HepG2 (cell line): Measurements from ENCODE around the gene IFIT2. TPM values are rescaled to one million over a fixed set of nuclear protein-coding genes. Genes with fewer than 3 reads are reported as not detected.

ENCODE experiments used
- ARID5B ChIP-seq: IDR thresholded peaks from 2 replicates; pipeline ENCODE4 v1.4.0; 2020; ENCODE audit warnings: mild to moderate bottlenecking, missing genetic modification reagents
- DNMT3B ChIP-seq: conservative IDR thresholded peaks from 2 replicates; pipeline ENCODE4 v1.6.1; 2016; ENCODE audit warnings: missing biosample characterization, control low read depth
- ELF3 ChIP-seq: IDR thresholded peaks from 2 replicates; pipeline ENCODE4 v1.6.1; 2016; ENCODE audit warnings: missing genetic modification reagents, missing compliant biosample characterization
- ETV6 ChIP-seq: sonication (generic); formaldehyde crosslinking; conservative IDR thresholded peaks from 2 replicates; pipeline ENCODE4 v1.4.0; 2020; ENCODE audit warnings: missing genetic modification reagents
- FOSL2 ChIP-seq: sonication (generic); formaldehyde crosslinking; IDR thresholded peaks from 2 replicates; pipeline ENCODE4 v1.4.0; 2020; ENCODE audit warnings: missing genetic modification reagents
- FOXA3 ChIP-seq: IDR thresholded peaks from 2 replicates; pipeline ENCODE4 v1.6.1; 2016; ENCODE audit warnings: missing genetic modification reagents, missing compliant biosample characterization
- GATAD2A ChIP-seq: IDR thresholded peaks from 2 replicates; pipeline ENCODE4 v1.6.1; 2016
- HNRNPK ChIP-seq: fragments of 200-400 bp; formaldehyde crosslinking; IDR thresholded peaks from 2 replicates; pipeline ENCODE4 v1.6.1; 2018; ENCODE audit warnings: low read length, low read depth, moderate library complexity, mild to moderate bottlenecking; ENCODE audit not compliant: poor library complexity, severe bottlenecking
- KAT7 ChIP-seq: IDR thresholded peaks from 2 replicates; pipeline ENCODE4 v1.6.1; 2018; ENCODE audit warnings: borderline replicate concordance, missing compliant biosample characterization
- KLF12 ChIP-seq: sonication (generic); formaldehyde crosslinking; IDR thresholded peaks from 2 replicates; pipeline ENCODE4 v1.4.0; 2020; ENCODE audit warnings: missing genetic modification reagents, borderline replicate concordance
- MEIS2 ChIP-seq: sonication (generic); formaldehyde crosslinking; IDR thresholded peaks from 2 replicates; pipeline ENCODE4 v1.9.0; 2021; ENCODE audit warnings: mild to moderate bottlenecking, missing genetic modification reagents
- NONO ChIP-seq, 2 experiments: fragments of 450-650 bp in 1 of 2; sonication (generic) in 1 of 2; formaldehyde crosslinking in 1 of 2; IDR thresholded peaks in 1 of 2; conservative IDR thresholded peaks in 1 of 2; 2 replicates each; pipeline versions ENCODE4 v1.6.1 to v1.8.0; 2017 to 2022; ENCODE audit warnings: mild to moderate bottlenecking in 1 of 2, missing genetic modification reagents in 1 of 2, moderate library complexity in 1 of 2
- NRL ChIP-seq: sonication (generic); formaldehyde crosslinking; IDR thresholded peaks from 2 replicates; pipeline ENCODE4 v1.5.0; 2020; ENCODE audit warnings: missing genetic modification reagents, mild to moderate bottlenecking, moderate library complexity, borderline replicate concordance
- REPIN1 ChIP-seq: sonication (generic); formaldehyde crosslinking; IDR thresholded peaks from 2 replicates; pipeline ENCODE4 v1.8.0; 2022; ENCODE audit warnings: missing genetic modification reagents, low read depth, mild to moderate bottlenecking, borderline replicate concordance
- SATB2 ChIP-seq: sonication (generic); formaldehyde crosslinking; IDR thresholded peaks from 2 replicates; pipeline ENCODE4 v1.5.0; 2020; ENCODE audit warnings: missing genetic modification reagents
- TAF1 ChIP-seq: sonication (generic); formaldehyde crosslinking; IDR thresholded peaks from 2 replicates; pipeline ENCODE4 v1.4.0; 2020; ENCODE audit warnings: missing genetic modification reagents
- TOE1 ChIP-seq: sonication (generic); formaldehyde crosslinking; IDR thresholded peaks from 2 replicates; pipeline ENCODE4 v1.4.0; 2020; ENCODE audit warnings: mild to moderate bottlenecking, missing genetic modification reagents
- XBP1 ChIP-seq: sonication (generic); formaldehyde crosslinking; IDR thresholded peaks from 2 replicates; pipeline ENCODE4 v1.5.0; 2020; ENCODE audit warnings: missing genetic modification reagents
- ZNF121 ChIP-seq: sonication (generic); formaldehyde crosslinking; IDR thresholded peaks from 2 replicates; pipeline ENCODE4 v1.5.0; 2020; ENCODE audit warnings: mild to moderate bottlenecking, missing genetic modification reagents
- ZNF235 ChIP-seq: sonication (generic); formaldehyde crosslinking; IDR thresholded peaks from 2 replicates; pipeline ENCODE4 v1.8.1; 2023; ENCODE audit warnings: mild to moderate bottlenecking, missing genetic modification reagents, borderline replicate concordance
- ZNF841 ChIP-seq: sonication (generic); formaldehyde crosslinking; IDR thresholded peaks from 2 replicates; pipeline ENCODE4 v1.8.1; 2023; ENCODE audit warnings: missing genetic modification reagents, borderline replicate concordance
- ZSCAN21 ChIP-seq: sonication (generic); formaldehyde crosslinking; IDR thresholded peaks from 2 replicates; pipeline ENCODE4 v1.8.0; 2022; ENCODE audit warnings: mild to moderate bottlenecking, missing genetic modification reagents, moderate library complexity, borderline replicate concordance
- polyA plus RNA-seq, 8 experiments: library from polyadenylated mRNA; depleted of rRNA in 3 of 8; stranded (reverse) in 7 of 8; unstranded in 1 of 8; fragments of >200 nt; fragmentation: Illumina TruSeq in 4 of 8; extraction: Trizol in 4 of 8; gene quantifications; 2 replicates each; pipeline versions ENCODE4 v1.2.1 to v1.2.3, GENCODE V29; 2011 to 2016; ENCODE audit warnings: low read depth in 4 of 8, missing spikeins in 1 of 8, mixed read lengths in 1 of 8; ENCODE audit not compliant: insufficient read depth in 1 of 8
- total RNA-seq, 5 experiments: library from RNA; depleted of rRNA; stranded (reverse); fragments of >200 nt; fragmentation: Illumina TruSeq; extraction: Trizol; gene quantifications; 2 replicates each; pipeline ENCODE4 v1.2.3, GENCODE V29; 2016; ENCODE audit warnings: low read depth in 1 of 5
- TF ChIP-seq, protein P1 (sequence below): sonication (generic); IDR thresholded peaks from 2 replicates; pipeline ENCODE4 v1.6.1; 2016; ENCODE audit warnings: low read depth, borderline replicate concordance
- TF ChIP-seq, protein P2 (sequence below): sonication (generic); formaldehyde crosslinking; IDR thresholded peaks from 2 replicates; pipeline ENCODE4 v1.9.0; 2021; ENCODE audit warnings: missing genetic modification reagents, borderline replicate concordance

Gene IFIT2
- total and polyA plus RNA-seq, 2 of the 13 experiments (the other 11 are each of a cell fraction or from before 2014, with no cell fraction given): 0.04 to 0.15 TPM

- TF ChIP-seq ARID5B (CRISPR knock-in tag) (peak; percentile 47; the same call in 1 of the 2 replicates), TAF1 (no peak), TOE1 (CRISPR knock-in tag) (no peak), ZSCAN21 (no peak), GATAD2A (CRISPR knock-in tag) (0 out of 2 replicates have a peak, but pooled peaks have one; percentile 28), KLF12 (no peak), NRL (no peak), FOXA3 (CRISPR knock-in tag) (0 out of 2 replicates have a peak, but pooled peaks have one; percentile 6), MEIS2 (CRISPR knock-in tag) (no peak), ETV6 (CRISPR knock-in tag) (no peak), HNRNPK (no peak), XBP1 (CRISPR knock-in tag) (no peak), SATB2 (CRISPR knock-in tag) (no peak), FOSL2 (peak; percentile 61), ZNF841 (no peak), ELF3 (CRISPR knock-in tag) (peak; percentile 32; the same call in 1 of the 2 replicates), ZNF121 (CRISPR knock-in tag) (no peak), KAT7 (CRISPR knock-in tag) (no peak), NONO (IDR thresholded peaks at IDR 0.05) (no peak), NONO (CRISPR knock-in tag; conservative IDR thresholded peaks at IDR 0.05) (no peak), REPIN1 (CRISPR knock-in tag) (no peak), ZNF235 (CRISPR knock-in tag) (no peak), DNMT3B (no peak)
- TF ChIP-seq, protein P1, sequence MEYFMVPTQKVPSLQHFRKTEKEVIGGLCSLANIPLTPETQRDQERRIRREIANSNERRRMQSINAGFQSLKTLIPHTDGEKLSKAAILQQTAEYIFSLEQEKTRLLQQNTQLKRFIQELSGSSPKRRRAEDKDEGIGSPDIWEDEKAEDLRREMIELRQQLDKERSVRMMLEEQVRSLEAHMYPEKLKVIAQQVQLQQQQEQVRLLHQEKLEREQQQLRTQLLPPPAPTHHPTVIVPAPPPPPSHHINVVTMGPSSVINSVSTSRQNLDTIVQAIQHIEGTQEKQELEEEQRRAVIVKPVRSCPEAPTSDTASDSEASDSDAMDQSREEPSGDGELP: peak; percentile 90
- TF ChIP-seq, protein P2, sequence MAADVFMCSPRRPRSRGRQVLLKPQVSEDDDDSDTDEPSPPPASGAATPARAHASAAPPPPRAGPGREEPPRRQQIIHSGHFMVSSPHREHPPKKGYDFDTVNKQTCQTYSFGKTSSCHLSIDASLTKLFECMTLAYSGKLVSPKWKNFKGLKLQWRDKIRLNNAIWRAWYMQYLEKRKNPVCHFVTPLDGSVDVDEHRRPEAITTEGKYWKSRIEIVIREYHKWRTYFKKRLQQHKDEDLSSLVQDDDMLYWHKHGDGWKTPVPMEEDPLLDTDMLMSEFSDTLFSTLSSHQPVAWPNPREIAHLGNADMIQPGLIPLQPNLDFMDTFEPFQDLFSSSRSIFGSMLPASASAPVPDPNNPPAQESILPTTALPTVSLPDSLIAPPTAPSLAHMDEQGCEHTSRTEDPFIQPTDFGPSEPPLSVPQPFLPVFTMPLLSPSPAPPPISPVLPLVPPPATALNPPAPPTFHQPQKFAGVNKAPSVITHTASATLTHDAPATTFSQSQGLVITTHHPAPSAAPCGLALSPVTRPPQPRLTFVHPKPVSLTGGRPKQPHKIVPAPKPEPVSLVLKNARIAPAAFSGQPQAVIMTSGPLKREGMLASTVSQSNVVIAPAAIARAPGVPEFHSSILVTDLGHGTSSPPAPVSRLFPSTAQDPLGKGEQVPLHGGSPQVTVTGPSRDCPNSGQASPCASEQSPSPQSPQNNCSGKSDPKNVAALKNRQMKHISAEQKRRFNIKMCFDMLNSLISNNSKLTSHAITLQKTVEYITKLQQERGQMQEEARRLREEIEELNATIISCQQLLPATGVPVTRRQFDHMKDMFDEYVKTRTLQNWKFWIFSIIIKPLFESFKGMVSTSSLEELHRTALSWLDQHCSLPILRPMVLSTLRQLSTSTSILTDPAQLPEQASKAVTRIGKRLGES (CRISPR knock-in tag): no peak
Measured at GRCh38 chr10:89301721-89302445, at the start of gene IFIT2 (continued).
